Fibroblast of lung (primary cell): Measurements from ENCODE around the gene TMEM223.

ENCODE experiments used
- EZH2 ChIP-seq: IDR thresholded peaks from 2 replicates; pipeline ENCODE4 v1.5.1; 2012; ENCODE audit warnings: low read length, control low read depth, mild to moderate bottlenecking; ENCODE audit errors: missing control alignments
- TF ChIP-seq, protein P1 (sequence below), 2 donors: IDR thresholded peaks in 1 of 2; conservative IDR thresholded peaks in 1 of 2; 1 replicate in 1 of 2; 2 replicates in 1 of 2; pipeline ENCODE4 v1.5.1; 2011 to 2012; ENCODE audit warnings: low read length in 2 of 2, control low read depth in 1 of 2, inconsistent platforms in 1 of 2, low read depth in 1 of 2, mild to moderate bottlenecking in 1 of 2

GRCh38 chr11:62791501-62792201 is at the start of gene TMEM223:
- TF ChIP-seq, protein P1, sequence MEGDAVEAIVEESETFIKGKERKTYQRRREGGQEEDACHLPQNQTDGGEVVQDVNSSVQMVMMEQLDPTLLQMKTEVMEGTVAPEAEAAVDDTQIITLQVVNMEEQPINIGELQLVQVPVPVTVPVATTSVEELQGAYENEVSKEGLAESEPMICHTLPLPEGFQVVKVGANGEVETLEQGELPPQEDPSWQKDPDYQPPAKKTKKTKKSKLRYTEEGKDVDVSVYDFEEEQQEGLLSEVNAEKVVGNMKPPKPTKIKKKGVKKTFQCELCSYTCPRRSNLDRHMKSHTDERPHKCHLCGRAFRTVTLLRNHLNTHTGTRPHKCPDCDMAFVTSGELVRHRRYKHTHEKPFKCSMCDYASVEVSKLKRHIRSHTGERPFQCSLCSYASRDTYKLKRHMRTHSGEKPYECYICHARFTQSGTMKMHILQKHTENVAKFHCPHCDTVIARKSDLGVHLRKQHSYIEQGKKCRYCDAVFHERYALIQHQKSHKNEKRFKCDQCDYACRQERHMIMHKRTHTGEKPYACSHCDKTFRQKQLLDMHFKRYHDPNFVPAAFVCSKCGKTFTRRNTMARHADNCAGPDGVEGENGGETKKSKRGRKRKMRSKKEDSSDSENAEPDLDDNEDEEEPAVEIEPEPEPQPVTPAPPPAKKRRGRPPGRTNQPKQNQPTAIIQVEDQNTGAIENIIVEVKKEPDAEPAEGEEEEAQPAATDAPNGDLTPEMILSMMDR (conservative IDR thresholded peaks at IDR 0.05 in 1 of 2, IDR thresholded peaks at IDR 0.05 in 1 of 2; ENCODE audit: low read depth in 1 of 2, low read length in 2 of 2), result no peak
- no peak for TF ChIP-seq EZH2
